ENCODE results near the gene TMEM255A. TPM values are rescaled to one million over a fixed set of nuclear protein-coding genes. Genes with fewer than 3 reads are reported as not detected.
A peak's percentile ranks its signal among the peaks of the same experiment; 100 is the strongest.

TMEM255A gene
- total and polyA plus RNA-seq, 12 donors = 0.09 to 3.1 (median 0.96) TPM

GRCh38 chrX:120213438-120214265 lies 97.6 kb downstream of the TMEM255A start:
- Histone ChIP-seq H3K27ac (peak overlapping the region in 1 of 5 donors; percentile 25), H3K36me3 (replicated peaks in 1 of 2) (no peaks in the 10 kb centered on the region), H3K9me3 (replicated peaks in 1 of 3) (no peaks in the 10 kb centered on the region), H3K27me3 (no peaks in the 10 kb centered on the region), H3K4me1 (replicated peaks in 1 of 2) (no peaks in the 10 kb centered on the region), H3K4me3 (no peak overlapping the region)
- intact Hi-C loops (cut with DNase I) = no loop called here
- peak; percentile 58 to 83 (median 68) for DNase-seq
- 14 to 29% (median 28%) methylated on average over 5 to 8 of the region's 8 CpGs for WGBS, 4 donors
- TF ChIP-seq POLR2A (IDR thresholded peaks at IDR 0.05) (no peak), CTCF (IDR thresholded peaks at IDR 0.05) (peak; percentile 57 to 72 (median 59))

Other genes with a start within 250 kb of the TMEM255A start
- not detected for gene RHOXF2B, start 233.8 kb downstream of the TMEM255A start, total RNA-seq
- not detected for gene RHOXF2B, start 233.8 kb downstream of the TMEM255A start, polyA plus RNA-seq
- 1 to 10 TPM in 2 of 9 donors, under 1 TPM in 2, not detected in 5; 0.46 to 1.4 (median 1.0) TPM for gene RHOXF1, start 195.5 kb downstream of the TMEM255A start, total RNA-seq
- gene RHOXF1, start 195.5 kb downstream of the TMEM255A start, polyA plus RNA-seq = 1 to 10 TPM in 2 of 3 donors, not detected in 1; 2.2 to 3.8 TPM
- gene RHOXF2, start 152.8 kb downstream of the TMEM255A start, total RNA-seq = under 1 TPM in 2 of 9 donors, not detected in 7; 0.15 to 0.18 TPM
- gene RHOXF2, start 152.8 kb downstream of the TMEM255A start, polyA plus RNA-seq = under 1 TPM in 1 of 3 donors, not detected in 2; 0.08 TPM
- 10 to 100 TPM in 7 of 9 donors, 1 to 10 TPM in 2; 9.8 to 34.8 (median 14.1) TPM for gene ZBTB33, start 60.6 kb downstream of the TMEM255A start, total RNA-seq
- gene ZBTB33, start 60.6 kb downstream of the TMEM255A start, polyA plus RNA-seq = 10 to 100 TPM in 1 of 3 donors, 1 to 10 TPM in 2; 1.9 to 14.4 (median 2.7) TPM
- not detected for gene ATP1B4, start 50.6 kb upstream of the TMEM255A start, total RNA-seq
- gene ATP1B4, start 50.6 kb upstream of the TMEM255A start, polyA plus RNA-seq = not detected
- 100 to 1,000 TPM in 8 of 9 donors, 10 to 100 TPM in 1; 92.1 to 206 (median 168) TPM for gene LAMP2, start 157.8 kb upstream of the TMEM255A start, total RNA-seq
- gene LAMP2, start 157.8 kb upstream of the TMEM255A start, polyA plus RNA-seq = 100 to 1,000 TPM in 1 of 3 donors, 10 to 100 TPM in 2; 15.8 to 192 (median 20.7) TPM
- gene CUL4B, start 249.5 kb upstream of the TMEM255A start, total RNA-seq = 10 to 100 TPM; 28.3 to 55.3 (median 42.4) TPM
- gene CUL4B, start 249.5 kb upstream of the TMEM255A start, polyA plus RNA-seq = 10 to 100 TPM; 24.7 to 47.0 (median 26.9) TPM

Measured in adrenal gland (tissue), 12 donors.